K562 (cell line): ENCODE measurements around the gene RBFOX1. TPM values are rescaled to one million over a fixed set of nuclear protein-coding genes. Genes with fewer than 3 reads are reported as not detected.

Experiments used
- ATAC-seq: fragments of 200-7000 bp; cut with Tn5 transposase; 3 replicates; pipeline ENCODE4 v1.9.1; 2020; ENCODE audit warnings: moderate library complexity
- BruUV-seq: library from RNA; stranded (reverse); fragments of 400-500 nt; replicated peaks from 2 replicates; lab custom pipeline; 2021; lab: Mats Ljungman, UMichigan
- CTCF ChIA-PET: fragments of 300-600 bp; formaldehyde crosslinking; extraction: SDS; loops from one replicate; lab custom pipeline; 2021; ENCODE audit warnings: low intra/inter-chr PET ratio; lab: Yijun Ruan, JAX
- POLR2A ChIA-PET: fragments of 300-600, 350-650 bp; sonication (Branson Sonifier 250); formaldehyde crosslinking; extraction: SDS; loops from one replicate; lab custom pipeline; 2021; ENCODE audit warnings: antibody characterized with exemption, inconsistent platforms; lab: Yijun Ruan, JAX
- DNase-seq, 4 experiments: peaks; one replicate each; pipeline versions ENCODE4 v3.0.0 to v3.0.0-alpha.2; 2011 to 2018; ENCODE audit warnings: low spot score in 3 of 4, mixed read lengths in 3 of 4; ENCODE audit errors: extremely low read depth in 1 of 4
- FAIRE-seq: peaks from 2 replicates; lab custom pipeline; 2011; peaks lifted over from hg19 to GRCh38; lab: Jason Lieb, UNC
- H2AFZ ChIP-seq: 2 replicates; pipeline ENCODE4 v1.6.0; 2011; ENCODE audit warnings: low read depth, low read length, control low read depth, inconsistent platforms
- H3K27ac ChIP-seq: fragments of 200-600 bp; 3 replicates; pipeline ENCODE4 v1.8.0; 2011; ENCODE audit warnings: low read depth, mild to moderate bottlenecking, control low read depth, inconsistent platforms, low read length, moderate library complexity, mixed read lengths; ENCODE audit errors: extremely low read depth
- H3K27me3 ChIP-seq, 2 experiments: fragments of 300-600 bp in 1 of 2; 2 replicates in 1 of 2; 3 replicates in 1 of 2; pipeline versions ENCODE4 v1.6.0 to v1.8.0; 2011; ENCODE audit warnings: inconsistent platforms in 2 of 2, low read length in 2 of 2, mild to moderate bottlenecking in 1 of 2, mixed read lengths in 1 of 2, moderate library complexity in 1 of 2; ENCODE audit not compliant: control insufficient read depth in 2 of 2, insufficient read depth in 2 of 2
- H3K36me3 ChIP-seq: fragments of 300-600 bp; 3 replicates; pipeline ENCODE4 v1.8.0; 2011; ENCODE audit warnings: mild to moderate bottlenecking, low read length, inconsistent platforms; ENCODE audit not compliant: control insufficient read depth, insufficient read depth
- H3K4me1 ChIP-seq, 2 experiments: fragments of 200-600 bp in 1 of 2; replicated peaks in 1 of 2; 2 replicates in 1 of 2; 3 replicates in 1 of 2; pipeline versions ENCODE4 v1.5.1 to v1.8.0; 2011; ENCODE audit warnings: inconsistent platforms in 2 of 2, low read length in 2 of 2, mild to moderate bottlenecking in 1 of 2, mixed read lengths in 1 of 2, moderate library complexity in 1 of 2; ENCODE audit not compliant: control insufficient read depth in 2 of 2, insufficient read depth in 2 of 2
- H3K4me2 ChIP-seq: 2 replicates; pipeline ENCODE4 v1.6.1; 2011; ENCODE audit warnings: low read length, control low read depth, inconsistent platforms, mixed read lengths; ENCODE audit not compliant: insufficient read depth
- H3K4me3 ChIP-seq: fragments of 200-600 bp; sonication (generic), shearing (Covaris generic); 2 replicates; pipeline ENCODE4 v1.5.1; 2016; ENCODE audit warnings: control low read depth, inconsistent platforms
- H3K79me2 ChIP-seq: fragments of 200-600 bp; 3 replicates; pipeline ENCODE4 v1.8.0; 2011; ENCODE audit warnings: low read length, inconsistent platforms; ENCODE audit not compliant: control insufficient read depth, insufficient read depth
- H3K9ac ChIP-seq, 2 experiments: 2 replicates each; pipeline versions ENCODE4 v1.6.0 to v1.6.1; 2011; ENCODE audit warnings: low read depth in 2 of 2, low read length in 2 of 2, control low read depth in 1 of 2, inconsistent platforms in 1 of 2, mild to moderate bottlenecking in 1 of 2, mixed read lengths in 1 of 2; ENCODE audit not compliant: insufficient read depth in 1 of 2
- H3K9me1 ChIP-seq: one replicate; pipeline ENCODE4 v1.6.0; 2011; ENCODE audit warnings: inconsistent platforms, mild to moderate bottlenecking, low read length, moderate library complexity; ENCODE audit not compliant: control insufficient read depth, insufficient read depth
- H3K9me3 ChIP-seq: replicated peaks from 2 replicates; pipeline ENCODE4 v1.5.1; 2011; ENCODE audit warnings: low read depth, low read length, inconsistent platforms; ENCODE audit not compliant: control insufficient read depth, insufficient read depth
- H4K20me1 ChIP-seq: replicated peaks from 2 replicates; pipeline ENCODE4 v1.6.1; 2011; ENCODE audit warnings: low read length, inconsistent platforms, mixed read lengths; ENCODE audit not compliant: control insufficient read depth, insufficient read depth
- AFF4 ChIP-seq: sonication (generic); formaldehyde crosslinking; IDR thresholded peaks from 2 replicates; pipeline ENCODE4 v1.8.0; 2023; ENCODE audit warnings: mild to moderate bottlenecking, missing genetic modification reagents
- CREB3 ChIP-seq: fragments of 450-650 bp; conservative IDR thresholded peaks from 2 replicates; pipeline ENCODE4 v1.6.1; 2016; ENCODE audit warnings: missing genetic modification characterization, low read depth, mild to moderate bottlenecking, missing compliant biosample characterization, moderate library complexity
- EWSR1 ChIP-seq: fragments of 450-650 bp; IDR thresholded peaks from 2 replicates; pipeline ENCODE4 v1.6.1; 2018; ENCODE audit warnings: borderline replicate concordance, mild to moderate bottlenecking, low read depth, moderate library complexity; ENCODE audit not compliant: partially characterized antibody
- HNRNPUL1 ChIP-seq: fragments of 200-400 bp; formaldehyde crosslinking; IDR thresholded peaks from 2 replicates; pipeline ENCODE4 v1.6.1; 2017; ENCODE audit warnings: low read length
- IRF9 ChIP-seq: fragments of 450-650 bp; IDR thresholded peaks from 2 replicates; pipeline ENCODE4 v1.6.1; 2016; ENCODE audit warnings: missing biosample characterization, missing genetic modification characterization
- MTA3 ChIP-seq: fragments of 450-650 bp; formaldehyde crosslinking; IDR thresholded peaks from 2 replicates; pipeline ENCODE4 v1.6.1; 2017; ENCODE audit warnings: mild to moderate bottlenecking, borderline replicate concordance
- PRMT5 ChIP-seq: sonication (generic); formaldehyde crosslinking; IDR thresholded peaks from 2 replicates; pipeline ENCODE4 v1.5.0; 2020; ENCODE audit warnings: missing genetic modification reagents
- RFX1 ChIP-seq: fragments of 450-650 bp; IDR thresholded peaks from 2 replicates; pipeline ENCODE4 v1.6.1; 2016; ENCODE audit warnings: mild to moderate bottlenecking, moderate library complexity
- SIRT6 ChIP-seq: IDR thresholded peaks from one replicate; pipeline ENCODE4 v1.6.1; 2012; ENCODE audit warnings: low read depth, mild to moderate bottlenecking, control low read depth, inconsistent platforms, low read length, moderate library complexity
- SREBF2 ChIP-seq: sonication (generic); formaldehyde crosslinking; IDR thresholded peaks from 2 replicates; pipeline ENCODE4 v1.4.0; 2020; ENCODE audit warnings: mild to moderate bottlenecking, missing genetic modification reagents
- SRSF7 ChIP-seq: fragments of 200-400 bp; formaldehyde crosslinking; optimal IDR thresholded peaks from 2 replicates; pipeline ENCODE3; 2017; ENCODE audit warnings: mild to moderate bottlenecking, low read depth, low read length
- YBX1 ChIP-seq: fragments of 450-650 bp; IDR thresholded peaks from 2 replicates; pipeline ENCODE4 v1.7.1; 2016; ENCODE audit warnings: mild to moderate bottlenecking
- ZNF175 ChIP-seq: fragments of 200-800 bp; sonication (Bioruptor generic); IDR thresholded peaks from 2 replicates; pipeline ENCODE4 v1.6.1; 2016; ENCODE audit warnings: low read depth, mild to moderate bottlenecking, missing genetic modification characterization, missing compliant biosample characterization
- ZNF212 ChIP-seq: fragments of 450-650 bp; formaldehyde crosslinking; IDR thresholded peaks from 2 replicates; pipeline ENCODE4 v1.4.0; 2020; ENCODE audit warnings: mild to moderate bottlenecking
- WGBS: fragments of 100-300 bp; shearing (Covaris generic); methylation state at CpG from one replicate; pipeline ENCODE4 v1.1.6; 2016; ENCODE audit warnings: low coverage, mixed read lengths; ENCODE audit not compliant: insufficient coverage; ENCODE audit errors: missing lambda C conversion rate; 5-methylcytosine and 5-hydroxymethylcytosine counted together
- in situ Hi-C: fragments of 300-500 bp; cut with MboI; formaldehyde crosslinking; loops from 4 replicates; pipeline ENCODE4 v1.15.0; 2018; ENCODE audit warnings: inconsistent platforms, mixed read lengths
- intact Hi-C: fragments of 100-400 bp; cut with micrococcal nuclease; formaldehyde crosslinking; loops from 2 replicates; pipeline ENCODE4 v1.14.2; 2022
- polyA plus RNA-seq, 8 experiments: library from polyadenylated mRNA; depleted of rRNA in 4 of 8; stranded (reverse) in 5 of 8; unstranded in 3 of 8; fragments of >200 nt; fragmentation: Nextera tagmentation in 2 of 8; fragmentation: Illumina TruSeq in 1 of 8; extraction: Ambion mirVana in 2 of 8; extraction: Trizol in 1 of 8; gene quantifications; 2 replicates each; pipeline versions ENCODE4 v1.2.1 to v1.2.3, GENCODE V29; 2011 to 2014; ENCODE audit warnings: inconsistent platforms in 1 of 8, missing spikeins in 1 of 8
- total RNA-seq, 7 experiments: library from RNA; depleted of rRNA in 6 of 7; stranded (reverse); fragments of >200 nt in 6 of 7; fragmentation: Illumina TruSeq in 2 of 7; extraction: Trizol in 2 of 7; gene quantifications; 2 replicates each; pipeline versions ENCODE4 v1.2.1 to v1.2.3, GENCODE V29; 2011 to 2021; ENCODE audit warnings: low replicate concordance in 1 of 7
- TF ChIP-seq, protein P1 (sequence below): fragments of 250-450 bp; sonication (Bioruptor Pico); IDR thresholded peaks from 2 replicates; pipeline ENCODE4 v1.5.0; 2021; ENCODE audit warnings: mild to moderate bottlenecking, moderate library complexity

RBFOX1 gene
- total and polyA plus RNA-seq, 9 of the 15 experiments (the other 6 are each of a cell fraction or from before 2014, with no cell fraction given), result 0.03 TPM; not detected in 8

DNA sequence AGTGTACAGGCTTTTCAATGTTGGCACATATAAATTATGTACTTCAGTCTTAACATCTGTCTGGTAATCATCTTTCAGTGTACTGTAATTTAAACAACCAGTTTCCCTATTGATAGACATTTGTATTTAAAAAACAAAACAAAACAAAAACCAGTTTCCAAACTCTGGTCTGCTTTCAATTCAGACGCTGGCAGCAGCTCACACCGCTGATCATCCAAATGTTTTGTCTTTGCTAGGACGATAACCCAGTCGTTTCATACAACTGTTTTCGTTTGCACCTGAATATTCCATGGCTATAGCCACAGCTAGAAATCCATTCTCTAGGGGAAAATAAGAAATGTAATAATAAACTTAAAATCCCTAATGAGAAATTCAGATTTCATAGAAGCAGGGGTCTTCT is 47.8 kb downstream of the RBFOX1 start:
- Histone ChIP-seq H3K27me3 (no peaks in the 10 kb centered on the region), H3K36me3 (no peaks in the 10 kb centered on the region), H3K79me2 (no peaks in the 10 kb centered on the region), H3K4me3 (no peak overlapping the region), H3K4me2 (no peak overlapping the region), H3K9me1 (no peaks in the 10 kb centered on the region), H3K27ac (no peak overlapping the region), H4K20me1 (no peaks in the 10 kb centered on the region), H3K9me3 (no peaks in the 10 kb centered on the region), H3K4me1 (no peaks in the 10 kb centered on the region), H3K9ac (no peak overlapping the region), H2AFZ (no peak overlapping the region)
- DNase-seq (no peak), ATAC-seq (no peak), FAIRE-seq (no peak)
- in situ Hi-C loops, result no loop called here
- intact Hi-C loops, result no loop called here
- CTCF ChIA-PET, result no interaction called here
- WGBS, result 0% methylated on average over 5 of the region's 5 CpGs
- BruUV-seq, result no TSS peak
- POLR2A ChIA-PET, result no interaction called here
- TF ChIP-seq SIRT6 (no peak), RFX1 (no peak), SRSF7 (no peak), MTA3 (no peak), ZNF175 (CRISPR knock-in tag) (no peak), PRMT5 (no peak), EWSR1 (no peak), YBX1 (no peak), SREBF2 (CRISPR knock-in tag) (no peak), HNRNPUL1 (no peak), ZNF212 (no peak), CREB3 (no peak), AFF4 (CRISPR knock-in tag) (no peak), IRF9 (tag) (no peak)
- TF ChIP-seq, protein P1, sequence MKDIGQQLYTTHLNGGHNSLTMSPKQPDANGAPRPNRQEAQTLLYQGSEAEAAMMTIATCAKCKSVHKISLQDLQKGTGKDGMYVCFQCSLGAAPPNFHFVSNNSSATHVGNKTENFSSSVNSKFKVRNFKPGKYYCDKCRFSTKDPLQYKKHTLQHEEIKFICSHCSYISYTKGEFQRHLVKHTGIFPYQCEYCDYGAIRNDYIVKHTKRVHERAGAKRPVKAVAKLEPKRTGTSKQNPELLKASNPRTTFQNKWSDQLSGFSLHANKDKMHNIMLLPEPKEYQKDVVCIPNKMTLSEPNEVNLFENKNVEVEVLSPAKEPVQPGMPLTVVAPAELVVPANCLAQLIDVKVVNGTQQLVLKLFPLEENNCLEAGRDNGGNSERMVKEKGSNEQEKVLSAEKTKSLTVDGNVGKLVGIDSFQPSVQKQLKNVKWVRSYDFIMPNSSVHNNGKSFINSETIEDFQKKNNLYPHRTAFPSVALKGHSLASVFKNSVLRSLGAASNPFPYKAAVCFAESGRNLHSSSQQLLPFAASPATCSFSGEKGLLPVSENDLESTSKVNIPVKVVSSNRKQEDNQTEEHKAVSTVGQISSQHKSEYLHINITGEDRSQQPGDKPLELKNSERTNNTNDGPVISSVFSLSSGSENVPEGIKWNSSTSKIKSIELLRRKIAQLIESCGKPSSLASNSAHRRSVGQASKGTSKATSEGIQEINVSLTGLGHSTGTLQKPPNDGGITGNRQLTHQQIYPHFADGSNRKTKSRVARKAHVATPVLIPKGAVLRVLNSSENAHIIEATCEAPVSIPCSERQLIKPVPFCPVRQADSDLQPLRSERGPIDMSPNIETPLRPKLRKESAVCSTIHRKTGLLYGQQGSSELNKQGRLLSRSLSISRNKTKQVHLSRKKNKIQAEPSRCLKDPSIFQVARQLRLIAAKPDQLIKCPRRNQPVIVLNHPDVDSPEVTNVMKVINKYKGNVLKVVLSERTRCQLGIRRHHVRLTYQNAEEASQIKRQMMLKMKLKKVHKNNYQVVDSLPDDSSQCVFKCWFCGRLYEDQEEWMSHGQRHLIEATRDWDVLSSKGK (CRISPR knock-in tag), result no peak
